ENCODE measurements around the gene NTSR1.

NTSR1 gene

DNA sequence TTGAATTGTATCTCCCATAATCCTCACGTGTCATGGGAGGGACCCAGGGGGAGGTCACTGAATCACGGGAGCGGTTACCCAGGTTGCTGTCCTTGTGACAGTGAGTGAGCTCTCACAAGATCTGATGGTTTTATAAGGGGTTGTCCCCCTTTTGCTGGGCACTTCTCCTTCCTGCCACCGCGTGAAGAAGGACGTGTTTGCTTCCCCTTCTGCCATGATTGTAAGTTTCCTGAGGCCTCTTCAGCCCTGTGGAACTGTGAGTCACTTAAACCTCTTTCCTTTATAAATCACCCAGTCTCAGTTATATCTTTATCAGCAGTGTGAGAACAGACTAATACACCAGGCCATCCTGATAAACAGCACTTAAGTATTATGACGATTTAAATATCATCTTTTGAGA is 78.7 kb downstream of the NTSR1 start:
- DNase-seq (ENCODE audit: low read depth): no peak

DNA sequence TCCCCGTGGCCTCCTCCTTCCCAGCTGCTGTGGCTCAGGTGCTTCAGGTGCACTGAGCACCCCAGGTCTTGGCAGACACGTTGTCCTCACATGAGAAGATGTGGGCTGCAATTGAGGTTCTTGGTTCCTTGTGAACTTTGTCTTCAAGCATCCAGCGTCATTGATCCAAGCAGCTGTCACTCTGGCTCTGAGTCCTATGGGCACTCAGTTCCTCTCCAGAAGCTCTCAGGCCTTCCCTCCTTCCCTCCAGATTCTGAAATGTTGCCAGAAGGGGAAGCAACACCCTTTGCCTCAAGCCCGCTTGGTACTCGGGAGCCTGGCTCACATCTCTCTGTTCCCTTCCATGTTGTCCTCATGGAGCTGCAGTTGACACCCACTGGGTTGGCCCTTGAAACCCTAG is 79.2 kb downstream of the NTSR1 start:
- DNase-seq (ENCODE audit: low read depth): no peak

DNA sequence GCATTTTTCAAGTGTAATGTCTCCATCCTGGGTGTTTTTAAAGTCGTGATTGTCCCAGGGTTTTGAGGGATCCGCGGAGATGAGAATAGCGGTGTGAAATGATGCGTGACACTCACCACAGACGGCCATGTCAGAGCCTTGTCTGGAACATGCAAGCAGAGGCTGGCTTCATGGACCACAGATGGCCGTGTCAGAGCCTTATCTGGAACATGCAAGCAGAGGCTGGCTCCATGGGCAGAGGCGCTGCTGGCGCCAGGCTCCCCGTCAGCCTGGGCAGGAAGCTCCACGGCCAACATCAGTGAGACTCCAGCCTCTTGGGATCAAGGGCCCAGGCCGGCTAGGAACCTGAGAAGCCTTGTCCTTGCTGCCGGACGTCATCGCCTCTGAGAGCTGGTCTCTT is 80.0 kb downstream of the NTSR1 start:
- no peak for DNase-seq (ENCODE audit: low read depth)

DNA sequence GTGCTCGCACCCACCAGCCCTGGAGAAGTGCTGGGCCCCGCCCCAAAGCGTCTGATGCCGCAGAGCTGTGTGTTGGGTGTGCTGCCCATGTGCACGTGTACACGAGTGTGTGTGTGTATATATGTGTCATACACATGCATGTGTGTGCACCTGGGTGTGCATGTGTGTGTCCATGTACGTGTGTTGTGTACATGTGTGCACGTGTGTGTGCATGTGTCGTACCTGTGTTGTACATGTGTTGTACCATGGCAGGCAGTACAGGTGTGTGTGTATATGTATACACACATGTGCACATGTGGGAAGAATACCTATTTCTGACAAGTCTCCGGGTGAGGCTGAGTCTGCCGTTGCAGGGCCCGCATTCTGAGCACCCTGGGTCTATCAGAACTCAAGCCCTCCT is 81.4 kb downstream of the NTSR1 start:
- no peak for DNase-seq (ENCODE audit: low read depth)

DNA sequence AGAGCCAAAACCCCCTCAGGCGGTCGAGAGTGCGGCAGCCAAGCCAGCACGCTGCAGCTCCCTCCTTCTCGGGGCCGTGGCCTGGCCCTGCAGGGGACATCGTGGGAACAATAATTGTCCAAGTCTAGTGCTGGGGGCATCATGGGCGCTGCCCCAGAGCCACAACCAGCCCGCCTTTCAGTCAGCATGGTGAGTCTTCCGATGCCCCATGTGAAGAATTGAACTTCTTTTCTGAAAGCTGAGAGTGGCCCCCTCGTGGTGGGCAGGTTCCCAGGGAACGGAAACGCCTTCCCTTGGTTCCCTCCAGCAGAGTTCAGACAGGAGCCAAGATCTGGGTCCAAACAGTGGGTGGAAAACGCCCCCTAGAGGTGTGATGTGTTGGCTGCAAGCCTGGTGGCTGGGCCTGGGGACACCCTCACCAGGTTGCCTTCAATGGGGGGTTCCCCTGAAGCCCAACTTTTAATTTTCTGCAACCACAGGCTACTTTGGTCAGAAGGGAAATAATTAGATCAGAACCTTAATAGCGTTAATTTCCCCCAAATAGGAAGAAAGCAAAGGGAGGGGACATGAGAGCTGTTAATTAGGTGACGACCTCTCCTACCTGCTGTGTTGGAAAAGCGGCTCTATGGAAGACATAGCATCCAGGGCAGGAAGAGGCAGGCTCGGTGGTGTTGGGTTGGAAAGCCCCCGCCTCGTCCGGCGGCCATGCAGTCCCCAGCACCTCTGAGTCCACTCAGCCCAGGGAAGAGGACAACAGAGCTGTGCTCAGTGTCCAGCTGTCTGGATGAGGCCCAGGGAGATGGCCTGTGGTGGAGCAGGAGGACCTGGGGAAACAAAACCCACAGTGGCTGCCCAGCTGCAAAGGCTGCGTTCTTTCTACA is 82.9 kb downstream of the NTSR1 start:
- no peak for DNase-seq (ENCODE audit: low read depth)

DNA sequence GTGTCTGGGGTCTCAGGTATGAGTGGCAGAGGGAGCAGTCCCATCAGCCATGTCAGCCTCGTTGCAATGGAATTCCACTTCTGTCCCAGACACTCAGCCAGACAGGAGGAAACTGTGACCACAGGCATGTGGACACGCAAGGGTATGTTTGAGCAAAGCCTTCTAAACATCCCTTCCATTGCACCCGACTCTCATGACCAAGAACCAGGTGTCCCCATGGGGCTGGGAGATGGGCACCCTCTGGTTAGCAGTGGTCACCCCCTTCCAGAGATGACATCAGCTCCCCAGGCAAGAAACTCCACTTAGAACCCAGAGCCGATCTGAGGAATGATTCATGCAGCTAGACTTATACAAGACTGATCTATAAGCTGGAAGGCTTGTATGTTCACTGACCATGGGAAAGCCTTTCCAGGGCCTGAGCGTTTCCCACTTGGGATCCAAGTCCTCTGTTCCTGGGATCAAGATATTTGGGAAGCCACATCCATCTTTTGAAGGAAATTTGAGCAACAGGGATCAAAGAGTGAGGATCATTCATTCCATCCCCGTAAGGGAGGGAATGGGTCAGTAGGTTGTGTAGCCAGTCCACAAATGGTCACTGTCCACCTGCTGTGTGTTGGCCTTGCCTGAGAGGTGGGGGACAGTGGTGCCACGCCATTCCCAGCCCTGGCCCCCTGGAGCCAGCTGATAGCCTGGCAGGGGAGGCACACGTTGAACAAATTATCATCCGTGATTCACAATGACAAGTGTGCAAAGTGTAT is 83.7 kb downstream of the NTSR1 start:
- no peak for DNase-seq (ENCODE audit: low read depth)

DNA sequence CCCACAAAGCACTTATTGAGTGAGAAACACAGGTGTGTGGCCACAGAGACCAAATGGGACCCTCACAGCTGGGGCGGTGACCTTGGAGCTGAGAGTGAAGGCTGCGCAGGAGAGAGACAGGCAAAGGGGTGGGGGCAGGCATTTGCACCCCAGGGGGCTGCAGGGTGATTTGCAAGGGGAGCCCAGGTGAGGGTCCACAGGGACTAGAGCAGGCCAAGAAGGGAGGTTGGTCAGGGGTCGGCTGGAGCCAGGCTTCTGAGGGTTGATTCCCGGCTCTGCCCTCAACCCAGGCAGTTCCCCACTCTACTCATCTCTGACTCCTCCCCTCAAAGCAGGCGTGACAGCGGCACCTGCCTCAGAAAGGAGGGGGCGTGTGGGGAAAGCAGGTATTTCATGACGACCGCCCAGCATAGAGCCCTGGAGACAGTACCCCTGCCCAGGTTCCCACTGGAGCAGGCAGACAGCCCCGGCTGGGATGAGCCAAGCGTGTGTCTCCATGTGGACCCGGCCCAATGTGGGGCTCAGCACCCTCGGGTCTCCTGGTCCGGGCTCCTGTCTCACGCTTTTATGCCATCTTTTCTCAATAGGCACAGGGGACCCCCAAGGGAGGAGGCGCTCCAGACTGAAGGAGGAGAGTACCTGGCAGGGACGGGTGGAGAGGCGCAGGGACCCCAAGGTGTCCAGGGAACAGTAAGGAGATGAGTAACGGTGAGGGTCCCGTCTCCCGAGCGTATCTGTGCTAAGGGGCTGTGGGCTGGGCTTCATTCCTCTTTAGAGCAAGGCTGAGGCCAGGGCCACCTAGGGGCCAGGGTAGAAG is 84.5 kb downstream of the NTSR1 start:
- no peak for DNase-seq (ENCODE audit: low read depth)

DNA sequence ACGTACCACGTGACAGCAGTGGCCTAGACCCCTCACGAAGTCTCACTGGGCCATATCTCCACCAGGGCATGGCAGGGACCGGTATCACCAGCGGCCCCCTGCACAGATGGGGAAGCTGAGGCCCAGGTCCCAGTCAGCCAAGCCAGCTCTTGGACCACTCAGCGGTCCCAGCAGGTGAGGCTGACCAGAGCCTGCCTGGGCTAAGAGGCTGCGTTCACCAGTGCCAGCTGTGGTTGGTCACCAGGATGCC is 85.0 kb downstream of the NTSR1 start:
- no peak for DNase-seq (ENCODE audit: low read depth)

DNA sequence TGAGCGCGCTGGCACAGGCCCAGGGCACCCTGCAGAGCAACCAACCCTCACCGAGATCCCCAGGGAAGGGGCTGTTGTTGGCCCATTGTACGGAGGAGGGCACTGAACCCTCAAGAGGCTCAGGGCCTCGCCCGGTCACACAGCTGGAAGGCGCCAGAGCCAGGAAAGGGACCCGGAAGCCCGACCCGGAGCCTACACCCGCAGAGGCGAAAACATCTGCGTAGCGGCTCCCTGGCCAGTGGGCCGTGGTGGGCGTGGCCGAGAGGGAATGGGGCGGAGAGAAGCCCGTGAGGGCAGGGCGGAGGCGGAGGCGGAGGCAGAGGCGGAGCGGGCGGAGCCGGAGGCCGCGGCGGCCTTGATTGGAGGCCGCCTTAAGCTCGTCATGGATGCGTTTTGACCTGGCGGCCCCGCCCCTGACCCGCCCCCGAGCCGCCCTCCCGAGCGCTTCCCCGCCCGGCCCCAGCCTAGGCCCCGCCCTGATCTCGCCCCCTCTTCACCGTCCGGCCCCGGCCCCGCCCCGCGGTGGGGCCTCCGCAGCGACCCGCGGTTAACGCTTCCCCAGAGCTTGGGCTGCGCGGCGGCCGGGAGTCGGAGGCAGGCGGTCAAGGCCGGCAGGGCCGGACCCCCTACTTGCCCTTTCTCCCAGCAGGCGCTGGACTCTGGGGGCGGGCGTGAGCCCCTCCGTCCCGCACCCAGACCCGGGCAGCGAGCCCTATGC is 85.5 kb downstream of the NTSR1 start:
- DNase-seq (ENCODE audit: low read depth): peak; percentile 55

DNA sequence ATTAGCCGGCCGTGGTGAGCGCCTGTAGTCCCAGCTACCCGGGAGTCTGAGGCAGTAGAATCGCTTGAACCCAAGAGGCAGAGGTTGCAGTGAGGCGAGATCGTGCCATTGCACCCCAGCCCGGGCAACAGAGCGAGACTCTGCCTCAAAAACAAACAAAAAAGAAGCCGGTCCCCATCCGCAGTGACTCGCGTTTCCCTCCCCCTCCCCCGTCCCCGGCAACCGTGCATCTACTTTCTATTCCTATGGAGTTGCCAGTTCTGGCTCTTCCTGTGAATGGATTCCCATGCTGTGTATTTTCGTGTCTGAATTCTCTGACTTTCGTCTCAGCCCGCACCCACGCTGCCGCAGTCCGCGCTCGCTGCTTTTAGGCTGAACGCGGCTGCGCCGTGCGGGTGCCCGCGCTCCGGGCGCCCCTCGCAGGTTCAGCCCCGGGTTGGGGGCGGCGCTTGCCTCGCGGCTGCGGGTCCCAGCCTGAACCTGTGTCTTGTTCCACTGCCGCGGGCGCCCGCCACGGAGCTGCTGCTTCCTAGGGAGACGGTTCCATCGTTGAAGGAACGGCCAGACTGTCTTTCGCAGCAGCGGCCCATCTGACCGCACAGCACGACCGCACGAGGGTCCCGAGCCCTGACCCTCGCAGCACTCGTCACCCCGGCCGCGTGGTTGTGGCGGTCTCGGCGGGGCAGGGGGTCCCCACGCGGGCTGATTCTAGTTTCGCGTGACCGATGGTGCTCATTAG is 86.6 kb downstream of the NTSR1 start:
- no peak for DNase-seq (ENCODE audit: low read depth)

DNA sequence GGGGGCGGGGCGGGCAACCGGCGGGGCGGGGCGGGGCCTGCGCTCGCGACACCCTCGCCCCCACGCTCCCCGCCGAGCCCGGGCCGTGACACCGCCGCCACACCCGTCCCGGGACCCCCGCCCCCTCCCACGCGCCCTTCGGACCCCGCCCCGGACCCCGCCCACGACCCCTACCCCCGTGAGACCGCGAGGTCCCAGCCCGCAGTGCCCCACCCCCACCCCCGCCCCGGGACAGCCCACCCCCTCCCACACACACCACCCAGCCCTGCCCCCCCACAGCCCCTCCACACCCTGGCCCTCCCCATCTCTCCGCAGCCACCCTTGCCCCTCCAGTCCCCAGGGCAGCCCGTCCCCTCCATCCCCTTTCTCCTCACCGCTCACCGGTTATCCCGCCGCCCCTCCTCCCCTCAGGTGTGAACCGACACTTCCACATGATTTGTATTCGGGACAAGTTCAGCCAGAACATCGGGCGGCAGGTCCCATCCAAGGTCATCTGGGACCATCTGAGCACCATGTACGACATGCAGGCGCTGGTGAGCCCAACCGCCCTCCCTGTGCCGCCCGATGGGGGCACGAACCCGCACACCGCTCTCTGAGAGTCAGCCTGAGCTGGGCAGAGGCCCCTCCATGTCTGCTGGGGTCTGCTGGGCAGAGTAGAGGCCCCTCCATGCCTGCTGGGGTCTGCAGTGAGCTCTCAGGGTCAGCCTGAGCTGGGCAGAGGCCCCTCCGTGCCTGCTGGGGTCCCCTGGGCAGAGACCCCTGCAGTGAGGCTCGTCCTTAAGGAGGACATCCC is 88.3 kb downstream of the NTSR1 start:
- no peak for DNase-seq (ENCODE audit: low read depth)

DNA sequence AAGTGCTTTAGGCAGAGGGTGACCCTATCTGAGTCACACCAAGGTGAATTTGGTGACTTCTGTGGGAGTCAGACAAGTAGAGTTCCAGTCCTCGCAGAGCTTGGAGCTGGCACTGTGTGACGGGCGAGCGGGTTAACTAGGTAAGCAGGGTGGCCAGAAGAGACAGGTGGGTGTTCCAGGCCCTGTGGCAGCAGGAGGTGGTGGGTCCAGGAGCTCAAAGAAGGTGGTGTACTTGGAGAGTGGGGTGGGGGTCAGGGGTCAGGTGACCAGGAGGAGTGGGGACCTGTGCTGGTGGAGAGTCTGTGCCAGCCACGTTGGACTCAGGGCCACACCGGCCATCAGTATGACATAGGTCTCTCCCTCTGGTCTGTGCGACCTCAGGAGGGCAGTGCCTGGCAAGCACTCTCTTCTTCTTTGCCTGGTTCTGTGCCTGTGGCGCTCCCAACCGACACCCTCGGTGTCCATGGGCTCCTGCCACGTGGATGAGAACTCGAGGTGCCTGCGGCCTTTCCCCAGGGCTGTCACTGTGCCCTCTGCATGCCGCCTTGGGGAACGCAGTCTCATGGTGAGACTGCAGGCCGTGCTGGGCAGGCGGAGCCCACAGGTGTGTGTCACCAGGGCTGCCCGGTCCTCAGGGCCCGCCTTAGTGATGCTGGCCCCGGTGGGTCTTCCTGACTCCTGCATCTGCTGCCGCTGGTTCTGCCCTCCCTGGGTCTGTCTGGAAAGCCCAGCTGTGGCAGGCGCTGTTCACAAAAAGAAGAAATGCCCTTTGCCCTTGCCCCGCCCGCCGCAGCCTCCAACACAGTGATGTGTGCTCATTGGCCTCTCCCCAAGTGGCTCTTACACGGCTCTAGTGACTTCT is 89.3 kb downstream of the NTSR1 start:
- DNase-seq (ENCODE audit: low read depth): no peak

DNA sequence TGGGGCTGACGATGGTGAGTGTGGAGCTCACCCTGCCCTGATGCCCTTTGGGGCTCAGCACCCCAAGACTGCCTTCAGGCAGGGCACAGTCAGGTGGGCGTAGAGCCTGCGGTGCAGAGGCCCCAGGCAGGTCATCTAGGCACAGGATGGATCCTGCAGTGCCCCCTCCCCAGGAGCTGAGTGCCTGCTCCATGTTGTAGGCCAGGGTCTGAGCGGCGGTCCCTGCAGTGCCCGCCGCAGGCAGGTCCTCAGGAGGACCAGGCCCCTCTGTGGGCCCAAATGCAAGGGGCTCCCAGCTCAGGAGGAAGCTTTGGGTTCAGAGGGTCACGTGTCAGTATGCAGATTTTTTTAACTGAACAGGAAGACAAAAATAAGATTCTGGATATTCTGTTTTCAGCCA is 90.4 kb downstream of the NTSR1 start:
- DNase-seq (ENCODE audit: low read depth): no peak

DNA sequence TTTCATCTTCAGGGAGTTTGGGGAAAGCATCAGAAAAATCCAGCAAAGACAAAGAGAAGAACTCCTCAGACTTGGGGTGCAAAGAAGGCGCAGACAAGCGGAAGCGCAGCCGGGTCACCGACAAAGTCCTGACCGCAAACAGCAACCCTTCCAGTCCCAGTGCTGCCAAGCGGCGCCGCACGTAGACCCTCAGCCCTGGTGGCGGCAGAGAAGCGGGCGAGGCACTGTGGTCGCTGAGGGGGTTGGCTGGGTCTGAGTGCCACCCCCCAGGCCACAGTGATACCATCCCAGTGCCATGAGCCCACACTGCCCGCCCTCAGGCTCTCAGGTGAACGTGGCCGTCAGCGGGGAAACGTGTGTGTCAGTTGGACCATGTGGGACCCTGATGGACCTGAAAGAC is 90.8 kb downstream of the NTSR1 start:
- no peak for DNase-seq (ENCODE audit: low read depth)

DNA sequence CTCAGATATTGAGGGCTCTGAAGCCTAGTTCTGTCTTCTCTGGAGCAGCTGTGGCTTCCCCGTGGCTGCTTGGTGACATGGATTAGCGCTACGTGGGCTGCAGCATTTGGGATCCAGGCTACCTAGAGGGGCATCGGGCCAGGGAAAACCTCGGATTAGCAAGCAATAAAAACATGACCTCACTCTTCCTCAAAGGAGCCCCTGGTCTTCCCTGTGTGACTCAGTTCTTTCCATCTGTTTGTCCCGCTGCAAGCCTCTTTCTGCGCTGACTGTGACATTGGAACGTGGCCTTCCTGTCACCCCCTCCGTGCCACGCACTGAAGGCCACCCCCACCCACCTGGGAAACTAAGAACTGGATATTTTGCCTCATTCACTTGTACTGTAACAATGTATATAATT is 91.2 kb downstream of the NTSR1 start:
- no peak for DNase-seq (ENCODE audit: low read depth)

DNA sequence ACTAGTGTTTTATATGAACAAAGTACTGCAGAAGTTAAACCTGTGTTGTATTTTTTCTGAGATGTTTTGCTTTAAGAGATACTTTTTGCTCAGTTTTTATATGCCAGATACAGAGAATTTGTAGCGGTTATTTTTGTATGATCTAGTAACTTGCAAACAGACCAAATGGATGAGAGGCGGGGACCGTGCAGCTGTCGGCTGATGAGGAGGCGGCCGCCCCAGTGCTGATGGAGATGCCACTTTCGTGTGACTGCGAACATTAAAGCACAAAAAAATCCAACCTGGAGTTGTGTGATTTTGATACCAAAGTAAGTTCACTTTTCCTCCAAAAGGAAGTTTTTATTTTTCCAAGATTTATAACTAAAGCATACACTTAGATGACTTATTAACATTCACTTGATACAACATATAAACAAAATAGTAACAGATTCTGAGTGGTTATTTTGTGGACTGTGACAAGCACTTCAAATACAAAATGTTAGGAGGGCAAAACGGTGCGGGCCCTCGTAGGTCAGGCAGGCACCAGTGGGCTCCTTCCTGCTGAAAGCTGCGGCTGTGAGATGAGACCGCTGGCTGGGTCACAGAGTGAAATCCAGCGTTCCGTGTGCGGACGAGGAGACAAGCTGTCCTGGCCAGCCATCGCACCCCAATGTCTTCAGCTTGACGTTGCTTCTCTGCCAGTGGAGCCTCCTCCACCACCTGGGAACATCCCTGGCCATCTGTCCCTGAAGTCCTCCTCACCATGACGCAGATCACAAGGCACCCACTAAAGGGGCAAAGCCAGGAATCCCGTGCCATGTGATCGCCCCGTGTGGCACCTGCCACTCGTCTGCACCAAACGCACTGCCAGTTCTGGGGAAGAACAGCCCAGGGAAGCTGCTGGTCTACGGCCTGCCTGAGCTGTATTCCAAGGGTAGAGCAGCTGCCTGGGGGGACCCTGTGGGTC is 92.0 kb downstream of the NTSR1 start:
- DNase-seq (ENCODE audit: low read depth): no peak

DNA sequence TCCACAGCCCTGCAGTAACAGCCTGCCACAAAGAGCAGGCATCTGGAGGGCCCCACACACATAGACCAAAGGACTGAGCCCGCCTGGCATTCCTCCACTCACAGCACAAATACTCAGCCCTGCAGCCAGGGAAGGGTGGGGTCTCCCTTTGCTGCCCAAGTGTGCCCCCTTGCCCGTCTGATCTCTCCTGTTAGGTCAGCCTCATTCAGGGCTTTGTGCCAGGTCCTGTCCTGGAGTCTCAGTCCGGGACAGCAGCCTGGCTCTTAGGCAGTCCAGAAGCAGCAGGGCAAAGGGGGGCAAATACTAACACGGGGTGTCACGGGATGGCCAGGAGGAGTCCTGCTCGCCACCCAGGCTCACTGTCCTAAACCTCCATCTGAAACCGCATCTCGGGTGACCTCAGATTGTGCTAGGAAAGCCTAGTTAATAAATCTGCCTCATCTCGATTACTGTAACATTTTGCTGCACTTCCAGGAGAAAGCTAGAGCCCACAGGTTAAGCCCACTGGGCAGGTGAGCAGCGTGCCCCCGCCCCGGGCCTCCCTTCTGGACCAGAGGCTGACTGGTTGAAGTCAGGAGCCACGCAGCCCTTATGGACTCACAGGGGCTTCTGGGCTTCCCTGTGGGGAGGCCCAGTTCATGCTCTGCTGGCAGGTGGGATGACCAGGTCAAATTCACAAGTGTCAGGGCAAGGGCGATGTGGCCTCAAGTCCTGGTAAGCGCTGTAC is 92.8 kb downstream of the NTSR1 start:
- DNase-seq (ENCODE audit: low read depth): no peak

Data from GM04503 (cell line).